Ascending aorta (tissue), 2 donors: ENCODE measurements around the gene ANKDD1A. TPM values are rescaled to one million over a fixed set of nuclear protein-coding genes. Genes with fewer than 3 reads are reported as not detected.

Experiments used
- DNase-seq, 2 donors: peaks; one replicate each; pipeline ENCODE4 v3.0.0-alpha.2; 2019; ENCODE audit warnings: low spot score in 2 of 2
- H3K27ac ChIP-seq, 2 donors: fragments of 200-600 bp; sonication (generic); one replicate each; pipeline ENCODE4 v1.5.1; 2016 to 2017; ENCODE audit warnings: mild to moderate bottlenecking in 1 of 2
- H3K27me3 ChIP-seq: fragments of 200-600 bp; sonication (generic); one replicate; pipeline ENCODE4 v1.5.1; 2017
- H3K36me3 ChIP-seq, 2 donors: fragments of 200-600 bp; sonication (generic); one replicate each; pipeline ENCODE4 v1.5.1; 2016
- H3K4me1 ChIP-seq, 2 donors: fragments of 200-600 bp; sonication (generic); one replicate each; pipeline ENCODE4 v1.5.1; 2016 to 2017; ENCODE audit warnings: mild to moderate bottlenecking in 1 of 2
- H3K4me3 ChIP-seq, 2 donors: fragments of 200-600 bp; sonication (generic); one replicate each; pipeline ENCODE4 v1.5.1; 2016 to 2017; ENCODE audit warnings: mild to moderate bottlenecking in 1 of 2
- H3K9me3 ChIP-seq, 2 donors: fragments of 200-600 bp; sonication (generic); one replicate each; pipeline ENCODE4 v1.5.1; 2016
- intact Hi-C: fragments of 100-400 bp; cut with DNase I; formaldehyde crosslinking; loops from one replicate; pipeline ENCODE4 v1.15.1; 2023
- total RNA-seq: library from RNA; depleted of rRNA; stranded (reverse); fragments of >200 nt; gene quantifications from one replicate; pipeline ENCODE4 v1.1.0, GENCODE V29; 2016
- TF ChIP-seq, protein P1 (sequence below), 3 experiments: fragments of 200-600 bp in 2 of 3; fragments of 450-650 bp in 1 of 3; sonication (generic) in 2 of 3; IDR thresholded peaks; one replicate each; pipeline ENCODE4 v1.5.1; 2016 to 2019; ENCODE audit warnings: antibody characterized with exemption in 3 of 3, mild to moderate bottlenecking in 1 of 3, moderate library complexity in 1 of 3

ANKDD1A gene
- total RNA-seq, 1 donor from 2014 or later, result 28.6 TPM

DNA sequence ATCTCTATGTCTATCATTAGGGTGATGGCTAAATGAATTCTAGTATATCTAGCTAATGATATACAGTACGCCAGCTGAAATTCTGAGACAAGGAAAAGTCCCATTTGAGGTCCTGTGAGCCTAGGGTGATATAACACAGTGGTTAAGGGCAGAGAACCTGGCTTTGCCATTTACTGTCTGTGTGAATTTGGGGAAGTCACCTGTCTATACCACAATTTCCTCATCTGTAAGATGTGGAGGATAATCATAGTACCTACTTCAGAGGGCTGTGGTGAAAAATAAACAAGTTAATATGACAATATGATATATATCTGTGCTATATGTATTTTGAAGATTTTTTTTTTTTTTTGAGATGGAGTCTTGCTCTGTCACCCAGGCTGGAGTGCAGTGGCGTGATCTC, 9.8 kb upstream of the ANKDD1A start:
- H3K36me3 ChIP-seq, result no peaks in the 10 kb centered on the region
- TF ChIP-seq, protein P1, sequence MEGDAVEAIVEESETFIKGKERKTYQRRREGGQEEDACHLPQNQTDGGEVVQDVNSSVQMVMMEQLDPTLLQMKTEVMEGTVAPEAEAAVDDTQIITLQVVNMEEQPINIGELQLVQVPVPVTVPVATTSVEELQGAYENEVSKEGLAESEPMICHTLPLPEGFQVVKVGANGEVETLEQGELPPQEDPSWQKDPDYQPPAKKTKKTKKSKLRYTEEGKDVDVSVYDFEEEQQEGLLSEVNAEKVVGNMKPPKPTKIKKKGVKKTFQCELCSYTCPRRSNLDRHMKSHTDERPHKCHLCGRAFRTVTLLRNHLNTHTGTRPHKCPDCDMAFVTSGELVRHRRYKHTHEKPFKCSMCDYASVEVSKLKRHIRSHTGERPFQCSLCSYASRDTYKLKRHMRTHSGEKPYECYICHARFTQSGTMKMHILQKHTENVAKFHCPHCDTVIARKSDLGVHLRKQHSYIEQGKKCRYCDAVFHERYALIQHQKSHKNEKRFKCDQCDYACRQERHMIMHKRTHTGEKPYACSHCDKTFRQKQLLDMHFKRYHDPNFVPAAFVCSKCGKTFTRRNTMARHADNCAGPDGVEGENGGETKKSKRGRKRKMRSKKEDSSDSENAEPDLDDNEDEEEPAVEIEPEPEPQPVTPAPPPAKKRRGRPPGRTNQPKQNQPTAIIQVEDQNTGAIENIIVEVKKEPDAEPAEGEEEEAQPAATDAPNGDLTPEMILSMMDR (IDR thresholded peaks at IDR 0.05), result no peak
- no peak for DNase-seq
- H3K4me1 ChIP-seq, result peaks cover 0 to 10% of the 10 kb centered on the region in 2 donors
- H3K27me3 ChIP-seq, result no peaks in the 10 kb centered on the region
- peaks cover 7 to 9% of the 10 kb centered on the region in 2 donors for H3K9me3 ChIP-seq
- H3K4me3 ChIP-seq, result no peak overlapping the region
- intact Hi-C loops, result no loop called here
- no peak overlapping the region for H3K27ac ChIP-seq

DNA sequence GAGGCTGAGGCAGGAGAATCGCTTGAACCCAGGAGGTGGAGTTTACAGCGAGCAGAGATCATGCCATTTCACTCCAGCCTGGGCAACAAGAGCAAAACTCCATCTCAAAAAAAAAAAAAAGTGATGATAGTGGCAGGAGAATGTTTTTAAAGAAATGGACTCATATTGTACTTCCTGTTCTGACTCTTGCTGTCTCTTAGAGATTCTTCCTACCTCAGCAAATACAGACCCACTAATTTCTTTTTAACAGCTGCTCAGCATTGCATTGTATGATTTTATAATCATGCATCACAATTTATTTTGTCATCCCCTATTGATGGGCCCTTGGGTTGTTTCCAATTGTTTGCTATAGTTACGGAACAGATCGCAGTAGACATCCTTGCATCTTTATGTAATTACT, 8.8 kb upstream of the ANKDD1A start:
- Histone ChIP-seq H3K4me1 (peaks cover 0 to 2% of the 10 kb centered on the region in 2 donors), H3K27ac (no peak overlapping the region), H3K27me3 (no peaks in the 10 kb centered on the region), H3K4me3 (no peak overlapping the region), H3K9me3 (peaks cover 7 to 9% of the 10 kb centered on the region in 2 donors), H3K36me3 (no peaks in the 10 kb centered on the region)
- no peak for DNase-seq
- TF ChIP-seq, protein P1 (IDR thresholded peaks at IDR 0.05), result no peak
- intact Hi-C loops, result no loop called here

DNA sequence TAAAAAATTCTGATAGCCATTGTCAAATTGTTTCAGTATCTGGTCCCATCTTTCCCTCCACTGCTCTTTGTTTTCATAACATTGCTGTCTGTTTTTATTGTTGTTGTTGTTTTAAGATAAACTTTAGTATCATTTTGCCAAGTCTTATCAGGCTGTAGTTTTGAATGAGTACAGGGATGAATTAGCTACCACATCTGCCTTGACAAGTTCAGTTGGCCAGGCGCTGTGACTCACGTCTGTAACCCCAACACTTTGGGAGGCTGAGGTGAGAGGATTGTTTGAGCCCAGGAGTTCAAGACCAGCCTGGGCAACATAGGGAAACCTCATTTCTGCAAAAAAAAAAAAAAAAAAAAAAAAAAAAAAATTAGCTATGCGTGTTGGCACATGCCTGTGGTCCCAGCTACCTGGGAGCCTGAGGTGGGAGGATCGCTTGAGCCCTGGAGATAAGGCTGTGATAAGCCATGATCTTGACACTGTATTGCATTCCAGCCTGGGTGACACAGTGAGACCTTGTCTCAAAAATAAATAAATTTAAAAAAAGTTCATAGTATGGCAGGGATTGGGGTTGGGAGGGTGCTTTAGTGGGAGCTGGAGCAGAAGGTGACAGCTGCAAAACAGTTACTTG, 8.3 kb upstream of the ANKDD1A start:
- intact Hi-C loops, result no loop called here

DNA sequence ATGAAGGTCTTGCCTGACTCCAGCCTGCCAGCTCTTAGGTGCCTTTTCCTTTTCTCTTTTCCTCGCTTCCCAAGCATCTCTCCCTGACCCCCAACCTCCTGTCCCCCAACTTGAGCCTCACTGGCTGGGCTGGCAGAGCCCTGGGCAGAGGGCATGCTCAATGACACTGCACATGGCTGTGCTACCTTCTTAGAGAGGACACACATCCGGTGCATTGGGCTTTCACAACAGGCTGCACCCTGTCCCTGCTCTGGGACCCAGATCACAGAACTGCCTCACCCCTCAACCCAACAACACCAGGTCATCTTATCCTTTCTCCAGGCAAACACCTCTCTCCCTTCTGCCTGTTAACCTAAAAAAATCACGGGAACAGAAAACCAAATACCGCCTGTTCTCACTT, 7.5 kb upstream of the ANKDD1A start:
- no peak for DNase-seq

More for the DNA sequence above, 8.3 kb upstream of the ANKDD1A start:
- H3K36me3 ChIP-seq, result no peaks in the 10 kb centered on the region
- no peak for DNase-seq
- no peak overlapping the region for H3K27ac ChIP-seq
- H3K27me3 ChIP-seq, result no peaks in the 10 kb centered on the region
- H3K9me3 ChIP-seq, result peaks cover 7 to 9% of the 10 kb centered on the region in 2 donors
- no peak overlapping the region for H3K4me3 ChIP-seq
- TF ChIP-seq, protein P1 (IDR thresholded peaks at IDR 0.05), result no peak
- no peaks in the 10 kb centered on the region for H3K4me1 ChIP-seq

DNA sequence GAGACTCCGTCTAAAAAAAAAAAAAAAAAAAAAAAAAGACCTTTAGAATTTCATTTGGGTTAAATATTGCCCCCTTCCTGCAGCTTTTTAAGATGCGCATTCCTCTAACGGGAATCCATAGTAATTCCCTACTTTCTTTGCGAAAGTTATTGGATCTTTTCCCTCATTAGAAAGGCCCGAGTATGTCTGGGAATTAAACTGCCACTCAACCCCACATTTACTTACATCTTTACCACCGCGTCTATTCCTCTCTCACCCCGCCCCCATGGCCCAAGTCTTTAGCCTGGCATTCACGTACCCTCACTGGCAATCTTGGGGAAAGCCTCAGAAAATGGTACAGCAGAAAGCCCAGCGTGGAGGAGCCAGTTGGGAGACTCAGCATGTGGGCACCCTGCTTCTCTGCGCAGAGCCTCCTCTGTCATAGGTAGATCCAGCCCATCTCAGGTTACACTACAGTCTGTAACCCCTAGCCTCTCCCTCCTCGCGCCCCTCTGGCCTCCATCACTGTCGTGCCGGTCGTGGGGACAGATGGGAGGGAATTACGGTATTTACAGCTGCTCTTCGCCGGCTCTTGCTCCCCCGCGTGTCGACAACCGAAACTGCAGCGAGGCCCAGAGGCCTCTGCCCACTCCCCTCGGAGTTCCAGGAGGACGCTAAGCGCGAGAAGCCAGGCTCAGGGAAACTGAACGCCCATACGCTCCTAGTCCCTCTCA, 6.4 kb upstream of the ANKDD1A start:
- intact Hi-C loops, result loop anchor here (2.0 kb wide), 1 partner anchor 174 kb away; no protein-coding TSS in a partner anchor
- Histone ChIP-seq H3K27ac (no peak overlapping the region), H3K4me3 (peak overlapping the region; percentile 29 to 59), H3K27me3 (no peaks in the 10 kb centered on the region), H3K4me1 (no peaks in the 10 kb centered on the region), H3K36me3 (no peaks in the 10 kb centered on the region), H3K9me3 (peaks cover 7 to 9% of the 10 kb centered on the region in 2 donors)
- TF ChIP-seq, protein P1 (IDR thresholded peaks at IDR 0.05), result peak; percentile 88 to 90 (median 89)
- DNase-seq, result peak in 1 of 2 donors; percentile 84

More for the DNA sequence above, 7.5 kb upstream of the ANKDD1A start:
- intact Hi-C loops, result loop anchor here (2.0 kb wide), 1 partner anchor 173 kb away; no protein-coding TSS in a partner anchor
- Histone ChIP-seq H3K27ac (no peak overlapping the region), H3K4me3 (no peak overlapping the region), H3K27me3 (no peaks in the 10 kb centered on the region), H3K4me1 (no peaks in the 10 kb centered on the region), H3K36me3 (no peaks in the 10 kb centered on the region), H3K9me3 (peaks cover 7 to 9% of the 10 kb centered on the region in 2 donors)
- TF ChIP-seq, protein P1 (IDR thresholded peaks at IDR 0.05), result no peak
